Measurements from ENCODE around the gene CD3G.

Gene CD3G

GRCh38 chr11:118328745-118329144 is 15.4 kb upstream of the CD3G start:
- DNase-seq, result no peak

GRCh38 chr11:118334745-118335144 is 9.4 kb upstream of the CD3G start:
- DNase-seq, result no peak

- DNase-seq, result no peak
These were observed 5.5 kb upstream of the CD3G start for GRCh38 chr11:118338637-118339061.

- no peak for DNase-seq
These were observed 4.7 kb upstream of the CD3G start for GRCh38 chr11:118339281-118339961.

- no peak for DNase-seq
These were observed 3.7 kb upstream of the CD3G start for GRCh38 chr11:118340449-118340848.

GRCh38 chr11:118341261-118341660 is 2.9 kb upstream of the CD3G start:
- DNase-seq, result no peak

- DNase-seq, result no peak
These were observed 2.2 kb upstream of the CD3G start for GRCh38 chr11:118341815-118342489.

- no peak for DNase-seq
These were observed 1.5 kb upstream of the CD3G start, which contains the start of gene CD3D for GRCh38 chr11:118342503-118343161. TSS of gene CD3D (minus strand) at chr11:118342705. CDS start at chr11:118342607, 98 bp downstream.

- DNase-seq, result no peak
These were observed 896 bp upstream of the CD3G start for GRCh38 chr11:118343248-118343647.

- DNase-seq, result no peak
These were observed 5.3 kb downstream of the CD3G start for GRCh38 chr11:118349475-118349874.

- DNase-seq, result no peak
These were observed 9.1 kb downstream of the CD3G start for GRCh38 chr11:118353084-118353710.

GRCh38 chr11:118358071-118358470 is 13.9 kb downstream of the CD3G start:
- no peak for DNase-seq

GRCh38 chr11:118359295-118359958 is 15.3 kb downstream of the CD3G start, which contains the start of gene UBE4A:
TSS of gene UBE4A (plus strand) at chr11:118359600. CDS start at chr11:118365081, 5,481 bp downstream.
- DNase-seq, result peak; percentile 86

GRCh38 chr11:118364956-118365615 is 20.9 kb downstream of the CD3G start:
- no peak for DNase-seq

- DNase-seq, result no peak
These were observed 22.1 kb downstream of the CD3G start for GRCh38 chr11:118366287-118366686.

- DNase-seq, result no peak
These were observed 26.6 kb downstream of the CD3G start for GRCh38 chr11:118370774-118371173.

- DNase-seq, result no peak
These were observed 29.1 kb downstream of the CD3G start for GRCh38 chr11:118373263-118373662.

GRCh38 chr11:118373871-118374270 is 29.7 kb downstream of the CD3G start:
- no peak for DNase-seq

- no peak for DNase-seq
These were observed 30.6 kb downstream of the CD3G start for GRCh38 chr11:118374729-118375128.

GRCh38 chr11:118375978-118376377 is 31.8 kb downstream of the CD3G start:
- DNase-seq, result no peak

GRCh38 chr11:118379497-118379896 is 35.4 kb downstream of the CD3G start:
- no peak for DNase-seq

GRCh38 chr11:118380571-118380970 is 36.4 kb downstream of the CD3G start:
- no peak for DNase-seq
